K562 (cell line): Measurements from ENCODE around the gene OSM. TPM values are rescaled to one million over a fixed set of nuclear protein-coding genes. Genes with fewer than 3 reads are reported as not detected.
A peak's percentile ranks its signal among the peaks of the same experiment; 100 is the strongest.

Source experiments
- ATAC-seq: fragments of 200-7000 bp; cut with Tn5 transposase; 3 replicates; pipeline ENCODE4 v1.9.1; 2020; ENCODE audit warnings: moderate library complexity
- BruUV-seq: library from RNA; stranded (reverse); fragments of 400-500 nt; replicated peaks from 2 replicates; lab custom pipeline; 2021; lab: Mats Ljungman, UMichigan
- CTCF ChIA-PET: fragments of 300-600 bp; formaldehyde crosslinking; extraction: SDS; loops from one replicate; lab custom pipeline; 2021; ENCODE audit warnings: low intra/inter-chr PET ratio; lab: Yijun Ruan, JAX
- POLR2A ChIA-PET: fragments of 300-600, 350-650 bp; sonication (Branson Sonifier 250); formaldehyde crosslinking; extraction: SDS; loops from one replicate; lab custom pipeline; 2021; ENCODE audit warnings: antibody characterized with exemption, inconsistent platforms; lab: Yijun Ruan, JAX
- DNase-seq, 4 experiments: peaks; one replicate each; pipeline versions ENCODE4 v3.0.0 to v3.0.0-alpha.2; 2011 to 2018; ENCODE audit warnings: low spot score in 3 of 4, mixed read lengths in 3 of 4; ENCODE audit errors: extremely low read depth in 1 of 4
- FAIRE-seq: peaks from 2 replicates; lab custom pipeline; 2011; peaks lifted over from hg19 to GRCh38; lab: Jason Lieb, UNC
- H2AFZ ChIP-seq: 2 replicates; pipeline ENCODE4 v1.6.0; 2011; ENCODE audit warnings: low read depth, low read length, control low read depth, inconsistent platforms
- H3K27ac ChIP-seq: fragments of 200-600 bp; 3 replicates; pipeline ENCODE4 v1.8.0; 2011; ENCODE audit warnings: low read depth, mild to moderate bottlenecking, control low read depth, inconsistent platforms, low read length, moderate library complexity, mixed read lengths; ENCODE audit errors: extremely low read depth
- H3K27me3 ChIP-seq, 2 experiments: fragments of 300-600 bp in 1 of 2; 2 replicates in 1 of 2; 3 replicates in 1 of 2; pipeline versions ENCODE4 v1.6.0 to v1.8.0; 2011; ENCODE audit warnings: inconsistent platforms in 2 of 2, low read length in 2 of 2, mild to moderate bottlenecking in 1 of 2, mixed read lengths in 1 of 2, moderate library complexity in 1 of 2; ENCODE audit not compliant: control insufficient read depth in 2 of 2, insufficient read depth in 2 of 2
- H3K36me3 ChIP-seq: fragments of 300-600 bp; 3 replicates; pipeline ENCODE4 v1.8.0; 2011; ENCODE audit warnings: mild to moderate bottlenecking, low read length, inconsistent platforms; ENCODE audit not compliant: control insufficient read depth, insufficient read depth
- H3K4me1 ChIP-seq, 2 experiments: fragments of 200-600 bp in 1 of 2; replicated peaks in 1 of 2; 2 replicates in 1 of 2; 3 replicates in 1 of 2; pipeline versions ENCODE4 v1.5.1 to v1.8.0; 2011; ENCODE audit warnings: inconsistent platforms in 2 of 2, low read length in 2 of 2, mild to moderate bottlenecking in 1 of 2, mixed read lengths in 1 of 2, moderate library complexity in 1 of 2; ENCODE audit not compliant: control insufficient read depth in 2 of 2, insufficient read depth in 2 of 2
- H3K4me2 ChIP-seq: 2 replicates; pipeline ENCODE4 v1.6.1; 2011; ENCODE audit warnings: low read length, control low read depth, inconsistent platforms, mixed read lengths; ENCODE audit not compliant: insufficient read depth
- H3K4me3 ChIP-seq: fragments of 200-600 bp; sonication (generic), shearing (Covaris generic); 2 replicates; pipeline ENCODE4 v1.5.1; 2016; ENCODE audit warnings: control low read depth, inconsistent platforms
- H3K79me2 ChIP-seq: fragments of 200-600 bp; 3 replicates; pipeline ENCODE4 v1.8.0; 2011; ENCODE audit warnings: low read length, inconsistent platforms; ENCODE audit not compliant: control insufficient read depth, insufficient read depth
- H3K9ac ChIP-seq, 2 experiments: 2 replicates each; pipeline versions ENCODE4 v1.6.0 to v1.6.1; 2011; ENCODE audit warnings: low read depth in 2 of 2, low read length in 2 of 2, control low read depth in 1 of 2, inconsistent platforms in 1 of 2, mild to moderate bottlenecking in 1 of 2, mixed read lengths in 1 of 2; ENCODE audit not compliant: insufficient read depth in 1 of 2
- H3K9me1 ChIP-seq: one replicate; pipeline ENCODE4 v1.6.0; 2011; ENCODE audit warnings: inconsistent platforms, mild to moderate bottlenecking, low read length, moderate library complexity; ENCODE audit not compliant: control insufficient read depth, insufficient read depth
- H3K9me3 ChIP-seq: replicated peaks from 2 replicates; pipeline ENCODE4 v1.5.1; 2011; ENCODE audit warnings: low read depth, low read length, inconsistent platforms; ENCODE audit not compliant: control insufficient read depth, insufficient read depth
- H4K20me1 ChIP-seq: replicated peaks from 2 replicates; pipeline ENCODE4 v1.6.1; 2011; ENCODE audit warnings: low read length, inconsistent platforms, mixed read lengths; ENCODE audit not compliant: control insufficient read depth, insufficient read depth
- C11orf30 ChIP-seq: fragments of 450-650 bp; IDR thresholded peaks from 2 replicates; pipeline ENCODE4 v1.6.1; 2016; ENCODE audit warnings: low read depth, mild to moderate bottlenecking
- CEBPG ChIP-seq, 3 experiments: fragments of 200-800 bp in 1 of 3; sonication (Bioruptor generic) in 1 of 3; sonication (generic) in 1 of 3; formaldehyde crosslinking in 1 of 3; IDR thresholded peaks in 2 of 3; conservative IDR thresholded peaks in 1 of 3; 2 replicates each; pipeline versions ENCODE4 v1.6.1 to v1.8.0; 2016 to 2022; ENCODE audit warnings: missing compliant biosample characterization in 2 of 3, missing genetic modification characterization in 2 of 3, mild to moderate bottlenecking in 1 of 3, missing genetic modification reagents in 1 of 3
- MAZ ChIP-seq, 2 experiments: fragments of 450-650 bp in 1 of 2; sonication (generic) in 1 of 2; formaldehyde crosslinking; IDR thresholded peaks in 1 of 2; conservative IDR thresholded peaks in 1 of 2; 2 replicates each; pipeline versions ENCODE4 v1.4.0 to v1.5.0; 2020; ENCODE audit warnings: mild to moderate bottlenecking in 1 of 2, missing genetic modification reagents in 1 of 2
- NCOA1 ChIP-seq: fragments of 450-650 bp; IDR thresholded peaks from 2 replicates; pipeline ENCODE4 v1.6.1; 2016; ENCODE audit warnings: low read depth
- NFE2 ChIP-seq: IDR thresholded peaks from 2 replicates; pipeline ENCODE4 v1.6.1; 2014; ENCODE audit warnings: antibody characterized with exemption, low read depth
- RCOR1 ChIP-seq, 2 experiments: IDR thresholded peaks; 2 replicates each; pipeline ENCODE4 v1.6.1; 2012; ENCODE audit warnings: low read depth in 2 of 2, low read length in 2 of 2, borderline replicate concordance in 1 of 2, improper control_type of control experiment in 1 of 2
- SMARCA5 ChIP-seq: fragments of 450-650 bp; IDR thresholded peaks from 2 replicates; pipeline ENCODE4 v1.6.1; 2016
- SMARCB1 ChIP-seq: IDR thresholded peaks from 2 replicates; pipeline ENCODE4 v1.6.1; 2011; ENCODE audit warnings: improper control_type of control experiment, low read depth; ENCODE audit not compliant: insufficient read length
- TARDBP ChIP-seq: fragments of 450-650 bp; IDR thresholded peaks from 2 replicates; pipeline ENCODE4 v1.6.1; 2016
- ZNF224 ChIP-seq: sonication (generic); formaldehyde crosslinking; IDR thresholded peaks from 2 replicates; pipeline ENCODE4 v1.8.0; 2022; ENCODE audit warnings: mild to moderate bottlenecking, missing genetic modification reagents
- ZNF316 ChIP-seq: fragments of 450-650 bp; IDR thresholded peaks from 2 replicates; pipeline ENCODE4 v1.6.1; 2016
- ZNF75A ChIP-seq: fragments of 450-650 bp; formaldehyde crosslinking; IDR thresholded peaks from 2 replicates; pipeline ENCODE4 v1.4.0; 2020; ENCODE audit warnings: mild to moderate bottlenecking
- WGBS: fragments of 100-300 bp; shearing (Covaris generic); methylation state at CpG from one replicate; pipeline ENCODE4 v1.1.6; 2016; ENCODE audit warnings: low coverage, mixed read lengths; ENCODE audit not compliant: insufficient coverage; ENCODE audit errors: missing lambda C conversion rate; 5-methylcytosine and 5-hydroxymethylcytosine counted together
- in situ Hi-C: fragments of 300-500 bp; cut with MboI; formaldehyde crosslinking; loops from 4 replicates; pipeline ENCODE4 v1.15.0; 2018; ENCODE audit warnings: inconsistent platforms, mixed read lengths
- intact Hi-C: fragments of 100-400 bp; cut with micrococcal nuclease; formaldehyde crosslinking; loops from 2 replicates; pipeline ENCODE4 v1.14.2; 2022
- polyA plus RNA-seq, 8 experiments: library from polyadenylated mRNA; depleted of rRNA in 4 of 8; stranded (reverse) in 5 of 8; unstranded in 3 of 8; fragments of >200 nt; fragmentation: Nextera tagmentation in 2 of 8; fragmentation: Illumina TruSeq in 1 of 8; extraction: Ambion mirVana in 2 of 8; extraction: Trizol in 1 of 8; gene quantifications; 2 replicates each; pipeline versions ENCODE4 v1.2.1 to v1.2.3, GENCODE V29; 2011 to 2014; ENCODE audit warnings: inconsistent platforms in 1 of 8, missing spikeins in 1 of 8
- total RNA-seq, 7 experiments: library from RNA; depleted of rRNA in 6 of 7; stranded (reverse); fragments of >200 nt in 6 of 7; fragmentation: Illumina TruSeq in 2 of 7; extraction: Trizol in 2 of 7; gene quantifications; 2 replicates each; pipeline versions ENCODE4 v1.2.1 to v1.2.3, GENCODE V29; 2011 to 2021; ENCODE audit warnings: low replicate concordance in 1 of 7
- TF ChIP-seq, protein P1 (sequence below), 2 experiments: fragments of 450-650 bp in 1 of 2; sonication (generic) in 1 of 2; formaldehyde crosslinking in 1 of 2; IDR thresholded peaks in 1 of 2; conservative IDR thresholded peaks in 1 of 2; 2 replicates each; pipeline versions ENCODE4 v1.6.1 to v1.8.1; 2016 to 2023; ENCODE audit warnings: mild to moderate bottlenecking in 2 of 2, moderate library complexity in 2 of 2, inconsistent platforms in 1 of 2, missing genetic modification reagents in 1 of 2
- TF ChIP-seq, protein P2 (sequence below): fragments of 450-650 bp; IDR thresholded peaks from 2 replicates; pipeline ENCODE4 v1.6.1; 2016

OSM gene
- total and polyA plus RNA-seq, 9 of the 15 experiments (the other 6 are each of a cell fraction or from before 2014, with no cell fraction given): 0.22 TPM; not detected in 8

DNA sequence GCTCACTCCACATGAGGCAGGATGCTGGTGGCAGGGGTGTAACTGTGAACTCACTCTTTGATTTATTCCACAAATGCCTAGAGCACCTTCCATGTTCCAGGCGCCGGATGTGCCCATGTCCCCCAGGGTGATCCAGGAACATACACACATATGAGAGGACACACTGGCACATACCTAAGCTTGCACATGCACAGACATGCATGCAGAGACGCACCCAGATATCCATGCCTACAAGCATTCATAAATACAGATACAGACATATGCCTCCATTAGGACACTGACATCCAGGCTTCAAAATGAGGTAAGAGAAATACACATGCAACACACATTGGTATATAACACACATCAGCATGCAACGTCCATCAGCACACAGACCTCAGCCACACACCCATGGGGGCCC lies 4.5 kb downstream of the OSM start:
- H3K9ac ChIP-seq: no peak overlapping the region; a peak in 1 of 4 replicates
- ATAC-seq: no peak
- no peak overlapping the region for H3K4me2 ChIP-seq
- no peak for TF ChIP-seq TARDBP
- no peak for TF ChIP-seq NCOA1
- no peak for TF ChIP-seq C11orf30
- H3K27me3 ChIP-seq: no peaks in the 10 kb centered on the region
- peaks cover 2 to 49% of the 10 kb centered on the region in 2 experiments; a peak in 2 of 5 replicates for H3K4me1 ChIP-seq
- WGBS: 44% methylated on average over 2 of the region's 4 CpGs
- ChIA-PET CTCF (interaction anchor here (1.1 to 2.4 kb wide), 3 partner anchors 25 to 126 kb away, joined by 3 to 23 read pairs (median 16); partner anchors contain the start of gene RNF215), POLR2A (no interaction called here)
- no peak for FAIRE-seq
- H2AFZ ChIP-seq: no peak overlapping the region
- no peaks in the 10 kb centered on the region for H3K79me2 ChIP-seq
- no peaks in the 10 kb centered on the region for H3K9me1 ChIP-seq
- no peak for DNase-seq
- no peaks in the 10 kb centered on the region for H3K36me3 ChIP-seq
- BruUV-seq: no TSS peak
- no peak overlapping the region for H3K27ac ChIP-seq
- no peak overlapping the region for H3K4me3 ChIP-seq
- H4K20me1 ChIP-seq: no peaks in the 10 kb centered on the region
- intact Hi-C loops (no loop called here), in situ Hi-C loops (no loop called here)
- H3K9me3 ChIP-seq: no peaks in the 10 kb centered on the region

DNA sequence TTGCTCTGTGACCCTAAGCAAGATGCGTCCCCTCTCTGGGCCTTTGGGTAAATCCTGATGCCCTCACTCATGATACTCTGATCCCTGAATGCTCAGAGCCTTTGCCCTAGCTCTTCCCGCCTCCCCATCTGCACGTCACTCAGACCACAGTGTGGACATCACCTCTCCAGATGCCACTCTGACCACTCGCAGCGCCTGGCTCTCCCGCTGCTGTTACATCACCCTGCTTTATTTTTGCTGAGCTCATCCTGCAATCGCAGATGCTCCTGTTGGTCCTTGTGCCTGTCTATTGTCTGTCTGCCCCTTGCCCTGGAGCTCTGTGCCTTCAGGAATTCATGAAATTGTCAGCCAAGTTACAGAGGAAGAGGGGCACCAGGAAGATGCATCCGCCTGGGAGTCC lies 5.5 kb downstream of the OSM start:
- H3K27ac ChIP-seq: no peak overlapping the region
- ATAC-seq (no peak), FAIRE-seq (peak; percentile 37), DNase-seq (no peak)
- H3K27me3 ChIP-seq: no peaks in the 10 kb centered on the region
- BruUV-seq: no TSS peak
- H3K36me3 ChIP-seq: no peaks in the 10 kb centered on the region
- ChIA-PET POLR2A (interaction anchor here (0.7 to 1.6 kb wide), 4 partner anchors 23 to 628 kb away, joined by 3 to 6 read pairs (median 4); no protein-coding TSS in a partner anchor), CTCF (no interaction called here)
- H2AFZ ChIP-seq: no peak overlapping the region
- no peak overlapping the region for H3K4me2 ChIP-seq
- no peaks in the 10 kb centered on the region for H4K20me1 ChIP-seq
- in situ Hi-C loops (no loop called here), intact Hi-C loops (no loop called here)
- H3K4me1 ChIP-seq: peaks cover 2 to 46% of the 10 kb centered on the region in 2 experiments; a peak in 2 of 5 replicates
- H3K9me1 ChIP-seq: no peaks in the 10 kb centered on the region
- H3K4me3 ChIP-seq: no peak overlapping the region
- H3K9ac ChIP-seq: no peak overlapping the region
- H3K9me3 ChIP-seq: no peaks in the 10 kb centered on the region
- WGBS: 9% methylated on average over 8 of the region's 8 CpGs
- no peaks in the 10 kb centered on the region for H3K79me2 ChIP-seq
- TF ChIP-seq MAZ (CRISPR knock-in tag; conservative IDR thresholded peaks at IDR 0.05 in 1 of 2, IDR thresholded peaks at IDR 0.05 in 1 of 2) (no peak), SMARCA5 (no peak), NFE2 (0 out of 2 replicates have a peak, but pooled peaks have one; percentile 41), ZNF75A (no peak), C11orf30 (peak; percentile 56), CEBPG (CRISPR knock-in tag; IDR thresholded peaks at IDR 0.05) (no peak), CEBPG (tag; conservative IDR thresholded peaks at IDR 0.05 in 1 of 2, IDR thresholded peaks at IDR 0.05 in 1 of 2) (peak in 1 of 2 experiments; percentile 36; a peak in 1 of 4 replicates), ZNF316 (peak; percentile 47; the same call in 1 of the 2 replicates), SMARCB1 (no peak), ZNF224 (no peak), RCOR1 (IDR thresholded peaks at IDR 0.05; ENCODE audit: borderline replicate concordance in 1 of 2, low read depth in 2 of 2, low read length in 2 of 2) (peak in 1 of 2 experiments; percentile 6; a peak in 1 of 4 replicates)
- TF ChIP-seq, protein P1, sequence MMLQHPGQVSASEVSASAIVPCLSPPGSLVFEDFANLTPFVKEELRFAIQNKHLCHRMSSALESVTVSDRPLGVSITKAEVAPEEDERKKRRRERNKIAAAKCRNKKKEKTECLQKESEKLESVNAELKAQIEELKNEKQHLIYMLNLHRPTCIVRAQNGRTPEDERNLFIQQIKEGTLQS (IDR thresholded peaks at IDR 0.05): peak; percentile 77
- TF ChIP-seq, protein P1 (CRISPR knock-in tag; conservative IDR thresholded peaks at IDR 0.05): no peak
- TF ChIP-seq, protein P2, sequence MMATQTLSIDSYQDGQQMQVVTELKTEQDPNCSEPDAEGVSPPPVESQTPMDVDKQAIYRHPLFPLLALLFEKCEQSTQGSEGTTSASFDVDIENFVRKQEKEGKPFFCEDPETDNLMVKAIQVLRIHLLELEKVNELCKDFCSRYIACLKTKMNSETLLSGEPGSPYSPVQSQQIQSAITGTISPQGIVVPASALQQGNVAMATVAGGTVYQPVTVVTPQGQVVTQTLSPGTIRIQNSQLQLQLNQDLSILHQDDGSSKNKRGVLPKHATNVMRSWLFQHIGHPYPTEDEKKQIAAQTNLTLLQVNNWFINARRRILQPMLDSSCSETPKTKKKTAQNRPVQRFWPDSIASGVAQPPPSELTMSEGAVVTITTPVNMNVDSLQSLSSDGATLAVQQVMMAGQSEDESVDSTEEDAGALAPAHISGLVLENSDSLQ: peak; percentile 75
